Measurements from ENCODE around the gene MIEN1.
"Not testable (repeated sequence)": the region's sequence is repeated elsewhere in the genome, so short reads cannot be mapped to it uniquely, and the experiment has no call there.

Gene MIEN1

DNA sequence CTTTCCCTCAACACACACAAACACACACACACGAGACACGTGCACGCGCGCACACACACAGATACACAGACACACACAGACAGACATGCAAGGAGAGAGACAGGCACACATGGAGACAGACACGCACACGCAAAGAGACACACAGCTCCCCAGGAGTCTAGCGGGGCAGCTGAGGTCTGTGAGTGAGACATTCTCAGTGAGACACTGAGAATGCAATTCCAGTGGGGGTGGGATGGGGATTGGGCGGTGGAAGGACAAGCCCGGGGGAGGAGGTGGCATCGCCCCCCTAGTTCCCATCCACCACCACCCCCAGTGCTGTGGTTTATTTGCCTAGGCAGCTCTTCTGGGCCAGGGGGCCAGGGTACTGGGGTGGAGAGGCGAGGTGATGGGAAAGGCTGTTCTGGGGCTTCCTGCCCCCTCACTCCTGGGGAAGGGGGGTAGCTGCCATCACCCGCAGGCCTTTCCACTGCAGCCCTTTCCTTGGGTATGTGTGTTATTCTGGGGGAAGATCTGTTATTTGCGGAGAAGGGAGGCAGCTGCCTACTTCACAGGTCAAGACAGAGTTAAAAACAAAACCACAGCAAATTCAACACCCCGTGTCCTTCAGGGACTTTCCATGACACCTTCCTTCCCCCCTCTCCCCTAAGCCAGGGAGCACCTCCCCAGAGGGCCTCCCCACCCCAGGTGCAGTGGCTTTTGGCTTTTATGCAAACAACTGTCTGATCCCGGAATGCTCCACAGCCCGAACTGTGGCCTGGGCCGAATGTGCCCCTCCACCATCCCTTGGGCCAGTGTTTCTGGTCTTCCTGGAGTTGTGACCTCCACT is 25.4 kb upstream of the MIEN1 start:
- no peak for DNase-seq (ENCODE audit: low read depth in 2 of 2)

DNA sequence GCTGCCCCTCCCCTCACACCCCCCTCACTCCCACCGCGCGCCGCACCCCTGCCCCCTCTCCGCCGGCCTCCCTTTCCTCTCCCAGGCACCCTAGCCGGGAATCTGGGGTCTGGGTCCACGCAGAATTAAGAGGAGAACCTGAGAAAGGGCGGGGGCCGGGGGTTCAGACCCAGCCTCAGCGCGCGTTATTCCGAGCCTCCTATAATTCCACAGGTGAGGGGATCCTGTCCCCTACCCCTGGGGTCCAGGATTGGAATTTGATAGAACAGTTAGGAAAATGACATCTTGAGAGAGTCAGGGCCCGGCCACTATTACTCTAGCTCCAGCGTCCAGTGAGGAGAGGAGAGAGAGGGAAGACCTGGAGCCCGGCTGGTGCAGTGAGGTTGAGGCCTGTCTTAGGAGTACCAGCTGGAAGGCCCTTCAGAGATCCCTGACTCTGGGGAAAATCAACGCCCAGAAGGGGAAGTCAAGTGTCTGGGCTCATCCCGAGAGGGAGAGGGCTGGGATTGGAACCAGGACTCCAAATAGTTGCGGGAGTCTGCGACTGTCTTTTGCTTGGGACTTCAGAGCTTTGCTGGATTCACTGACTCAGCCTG is 24.7 kb upstream of the MIEN1 start:
- no peak for DNase-seq (ENCODE audit: low read depth in 2 of 2)

DNA sequence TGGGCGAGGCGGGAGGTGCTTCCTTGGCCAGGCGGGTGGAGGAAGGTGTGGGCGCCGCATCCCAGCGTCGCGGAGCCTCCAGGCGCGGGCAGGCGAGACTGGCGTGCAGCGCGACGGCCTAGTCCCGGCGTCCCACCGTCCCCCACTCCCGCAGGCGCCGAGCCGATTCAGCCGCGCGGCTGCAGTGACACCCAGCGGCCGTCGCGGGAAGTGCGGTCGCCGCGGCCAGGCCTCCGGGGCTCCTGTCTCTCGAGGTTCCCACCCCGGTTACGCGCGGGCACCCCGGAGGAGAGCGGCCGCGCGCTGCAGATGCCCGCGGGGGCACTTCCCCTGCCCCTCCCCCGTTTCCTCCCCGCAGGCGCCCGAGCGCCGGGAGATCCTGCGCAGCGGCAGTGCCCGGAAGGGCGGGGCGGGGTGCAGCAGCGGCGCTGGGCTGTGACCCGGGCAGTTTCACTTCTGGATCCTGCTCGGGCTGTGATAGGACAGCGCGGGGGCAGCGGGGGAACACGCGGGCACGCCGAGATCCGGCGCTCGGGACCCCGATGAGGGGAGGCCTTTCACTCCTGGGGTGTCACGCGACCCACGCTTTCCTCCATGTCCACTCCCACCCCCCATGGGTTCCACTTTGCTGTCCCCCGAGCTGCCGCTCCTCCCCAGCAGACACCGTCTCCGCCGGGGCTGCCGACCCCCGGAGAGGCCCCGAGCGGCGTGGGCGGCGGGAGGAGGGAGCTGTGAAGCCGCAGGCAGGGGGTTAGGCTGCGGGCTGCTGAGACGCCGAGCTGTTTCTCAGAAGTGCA is 24.0 kb upstream of the MIEN1 start:
- DNase-seq (ENCODE audit: low read depth in 2 of 2) = peak; percentile 52 to 55

DNA sequence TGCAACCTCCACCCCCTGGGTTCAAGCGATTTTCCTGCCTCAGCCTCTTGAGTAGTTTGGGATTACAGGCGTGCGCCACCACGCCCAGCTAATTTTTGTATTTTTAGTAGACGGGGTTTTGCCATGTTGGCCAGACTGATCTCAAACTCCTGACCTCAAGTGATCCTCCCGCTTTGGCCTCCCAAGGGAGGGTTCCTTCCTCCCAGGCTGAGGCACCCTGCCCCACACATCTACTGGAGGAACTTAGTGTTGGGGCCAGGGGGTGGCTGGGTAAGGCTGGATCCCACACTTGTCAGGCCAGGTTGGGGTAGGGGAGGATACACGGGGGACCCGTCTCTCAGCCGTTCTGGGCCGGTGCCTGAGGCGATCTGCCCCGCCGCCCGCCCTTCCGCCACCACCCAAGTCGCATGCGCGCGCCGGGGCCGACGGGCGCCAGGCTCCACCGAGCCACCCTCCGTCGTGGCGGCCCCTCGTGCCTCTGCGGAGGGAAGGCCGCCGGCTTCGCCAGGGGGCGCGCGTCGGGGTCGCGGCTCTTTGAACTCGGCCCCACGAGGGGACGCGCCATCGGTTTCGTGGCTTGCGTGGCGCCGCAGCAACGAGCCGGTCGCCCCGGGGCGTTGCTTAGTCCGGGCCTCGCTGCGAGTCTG is 23.3 kb upstream of the MIEN1 start:
- no peak for DNase-seq (ENCODE audit: low read depth in 2 of 2)

GRCh38 chr17:39752241-39752881 is 22.0 kb upstream of the MIEN1 start:
- DNase-seq (ENCODE audit: low read depth in 2 of 2) = no peak

DNA sequence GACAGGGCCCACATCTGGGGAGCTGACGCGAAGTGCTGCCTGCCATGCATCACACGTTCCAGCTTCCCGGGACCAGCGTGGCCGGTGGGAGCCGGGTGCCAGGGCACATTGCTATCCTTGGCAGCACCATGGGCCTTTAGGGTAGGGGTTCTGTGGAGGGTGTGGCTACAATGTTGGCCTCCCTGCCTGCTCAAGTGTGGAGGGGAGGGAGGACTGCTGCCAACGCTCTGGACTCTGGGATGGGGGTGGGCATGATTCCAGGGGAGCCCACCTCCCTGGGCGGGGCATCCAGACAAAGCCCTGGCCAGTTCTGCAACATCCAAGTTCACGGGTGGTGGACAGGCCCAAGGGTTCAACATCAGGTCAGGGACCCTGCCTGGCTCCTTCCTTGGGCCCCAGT is 21.3 kb upstream of the MIEN1 start:
- no peak for DNase-seq (ENCODE audit: low read depth in 2 of 2)

DNA sequence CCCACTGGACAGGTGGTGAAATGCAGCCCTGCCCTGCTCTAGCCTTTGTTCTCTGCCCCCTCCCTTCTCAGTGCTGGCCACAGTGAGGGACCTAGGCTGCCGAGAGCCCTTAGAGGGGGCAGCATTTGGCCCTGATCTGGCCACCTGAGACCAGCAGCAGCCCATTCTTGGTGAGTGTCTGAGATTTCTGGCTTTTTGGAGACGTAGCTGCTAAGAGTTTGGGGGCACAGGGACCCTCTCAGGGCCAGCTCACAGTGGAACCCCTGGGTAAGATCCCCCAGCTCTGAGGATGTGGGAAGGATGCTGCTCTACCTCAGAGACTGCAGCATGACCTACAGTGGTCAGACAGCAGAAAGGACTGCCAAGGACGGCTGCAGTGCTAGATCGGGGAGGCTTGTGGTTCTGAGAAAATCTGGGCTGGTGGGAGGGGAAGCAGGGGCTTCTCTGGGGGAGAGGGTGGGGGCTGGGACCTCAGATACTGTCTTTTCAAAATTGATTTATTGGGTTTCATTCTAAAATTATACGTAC is 20.7 kb upstream of the MIEN1 start:
- DNase-seq (ENCODE audit: low read depth in 2 of 2) = no peak

- no peak for DNase-seq (ENCODE audit: low read depth in 2 of 2)
Observed at GRCh38 chr17:39750131-39751015, 20.0 kb upstream of the MIEN1 start.

DNA sequence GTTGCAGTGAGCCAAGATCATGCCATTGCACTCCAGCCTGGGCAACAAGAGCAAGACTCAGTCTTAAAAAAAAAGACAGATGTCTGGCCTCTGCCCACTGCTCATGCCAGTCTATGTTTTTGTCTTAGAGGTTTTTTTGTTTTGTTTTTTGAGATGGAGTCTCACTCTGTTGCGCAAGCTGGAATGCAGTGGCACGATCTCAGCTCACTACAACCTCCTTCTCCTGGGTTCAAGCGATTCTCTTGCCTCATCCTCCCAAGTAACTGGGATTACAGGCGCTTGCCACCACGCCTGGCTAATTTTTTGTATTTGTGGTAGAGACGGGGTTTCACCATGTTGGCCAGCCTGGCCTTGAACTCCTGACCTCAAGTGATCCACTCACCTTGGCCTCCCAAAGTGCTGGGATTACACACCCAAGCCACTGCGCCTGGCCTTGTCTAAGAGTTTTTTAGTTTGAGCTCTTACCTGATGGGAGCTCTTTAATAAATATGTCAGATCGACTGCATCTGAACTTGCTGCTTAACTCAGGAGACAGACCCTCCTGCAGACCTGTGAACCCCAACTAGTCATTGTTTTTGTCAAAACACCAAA is 18.2 kb upstream of the MIEN1 start:
- not testable (repeated sequence) for DNase-seq (ENCODE audit: low read depth in 2 of 2)

GRCh38 chr17:39747745-39748144 is 17.4 kb upstream of the MIEN1 start:
- DNase-seq (ENCODE audit: low read depth in 2 of 2) = no peak

DNA sequence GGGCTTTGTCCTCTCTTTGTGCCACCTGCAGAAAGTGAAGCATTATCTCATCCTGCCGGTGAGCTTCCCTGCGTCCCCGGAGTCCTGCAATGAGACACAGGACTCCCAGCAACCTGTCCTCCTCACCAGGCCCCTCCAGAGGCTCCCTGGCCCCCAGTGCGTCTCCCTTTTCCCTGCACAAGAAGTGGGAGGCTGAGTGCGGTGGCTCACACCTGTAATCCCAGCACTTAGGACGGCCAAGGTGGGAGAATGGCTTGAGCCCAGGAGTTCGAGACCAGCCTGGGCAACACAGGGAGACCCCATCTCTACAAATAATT is 15.8 kb upstream of the MIEN1 start:
- no peak for DNase-seq (ENCODE audit: low read depth in 2 of 2)

GRCh38 chr17:39745335-39746144 is 15.2 kb upstream of the MIEN1 start:
- DNase-seq (ENCODE audit: low read depth in 2 of 2) = no peak

DNA sequence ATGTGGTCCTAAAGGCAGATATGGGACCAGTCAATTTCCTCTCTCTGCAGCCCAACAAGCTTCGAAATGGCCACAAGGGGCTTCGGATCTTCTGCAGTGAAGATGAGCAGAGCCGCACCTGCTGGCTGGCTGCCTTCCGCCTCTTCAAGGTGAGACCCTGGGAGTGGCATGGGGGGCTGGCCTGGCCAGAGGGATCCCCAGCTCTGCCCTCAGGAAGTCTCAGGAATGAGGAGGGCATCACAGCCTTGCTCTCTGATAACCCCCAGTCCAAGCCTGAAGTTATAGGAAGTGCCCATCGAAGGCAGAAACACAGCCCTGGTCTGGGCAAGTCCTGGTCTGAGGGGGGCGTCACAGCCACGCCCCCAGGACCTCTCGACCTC is 14.5 kb upstream of the MIEN1 start:
- DNase-seq (ENCODE audit: low read depth in 2 of 2) = no peak

DNA sequence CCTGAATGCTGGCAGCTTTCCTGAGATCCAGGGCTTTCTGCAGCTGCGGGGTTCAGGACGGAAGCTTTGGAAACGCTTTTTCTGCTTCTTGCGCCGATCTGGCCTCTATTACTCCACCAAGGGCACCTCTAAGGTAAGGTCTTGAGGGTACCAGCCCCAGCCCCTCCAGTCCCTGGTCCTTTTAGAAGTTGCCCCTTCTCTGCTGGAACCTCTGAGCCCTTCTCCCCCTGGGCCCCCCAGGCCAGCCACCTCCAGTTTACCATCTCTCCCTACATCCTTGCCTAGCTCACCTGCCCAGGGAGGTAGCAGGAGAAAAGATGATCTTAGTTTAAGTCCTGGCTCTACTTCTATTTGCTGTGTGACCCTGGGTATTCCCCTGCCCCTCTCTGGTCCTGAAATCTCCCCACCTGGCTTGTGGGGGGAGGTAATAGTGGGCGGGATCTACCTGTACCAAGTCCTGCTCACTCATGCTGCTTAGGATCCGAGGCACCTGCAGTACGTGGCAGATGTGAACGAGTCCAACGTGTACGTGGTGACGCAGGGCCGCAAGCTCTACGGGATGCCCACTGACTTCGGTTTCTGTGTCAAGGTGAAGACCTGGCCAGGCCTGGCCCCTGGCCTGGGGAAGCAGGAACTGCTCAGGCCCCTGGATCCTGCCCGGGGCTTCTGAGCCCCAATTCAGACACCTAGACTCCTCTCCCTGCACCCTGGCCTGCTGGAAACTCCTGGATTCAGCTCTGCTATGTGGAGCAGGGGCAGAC is 13.9 kb upstream of the MIEN1 start:
- DNase-seq (ENCODE audit: low read depth in 2 of 2) = no peak

- DNase-seq (ENCODE audit: low read depth in 2 of 2) = no peak
Observed at GRCh38 chr17:39742856-39743436, 12.6 kb upstream of the MIEN1 start.

GRCh38 chr17:39742126-39742855 is 12.0 kb upstream of the MIEN1 start:
- DNase-seq (ENCODE audit: low read depth in 2 of 2) = no peak

- DNase-seq (ENCODE audit: low read depth in 2 of 2) = peak in 1 of 2 experiments; percentile 24
Observed at GRCh38 chr17:39740357-39741111, 10.2 kb upstream of the MIEN1 start.
